H1 (cell line): Measurements from ENCODE around the gene EN2. TPM values are rescaled to one million over a fixed set of nuclear protein-coding genes. Genes with fewer than 3 reads are reported as not detected.

Experiments
- EZH2 ChIP-seq: fragments of 200-600 bp; sonication (generic); IDR thresholded peaks from 2 replicates; pipeline ENCODE4 v1.7.1; 2012; ENCODE audit warnings: low read depth, mild to moderate bottlenecking, moderate library complexity, low read length, inconsistent platforms; ENCODE audit not compliant: severe bottlenecking
- polyA plus RNA-seq, 7 experiments: library from polyadenylated mRNA; depleted of rRNA in 3 of 7; stranded (reverse) in 5 of 7; unstranded in 2 of 7; fragments of >200 nt in 5 of 7; fragments of 200-250 nt in 2 of 7; gene quantifications; 1 replicate in 5 of 7; 2 replicates in 1 of 7; 4 replicates in 1 of 7; pipeline versions ENCODE4 v1.2.1 to v1.2.3, GENCODE V29; 2011 to 2013; ENCODE audit warnings: missing spikeins in 2 of 7, mixed read lengths in 2 of 7
- total RNA-seq: library from RNA; stranded (reverse); fragmentation: NEBNext Ultra II Directional; extraction: Animal tissue kit (Norgen Biotek cat#: 25700); gene quantifications from 2 replicates; pipeline ENCODE4 v1.2.1, GENCODE V29; 2021

The EN2 gene
- total and polyA plus RNA-seq, 2 of the 8 experiments (the other 6 are each of a cell fraction or from before 2014, with no cell fraction given), result not detected

GRCh38 chr7:155488483-155489127 is 30.7 kb downstream of the EN2 start (continued):
- no peak for TF ChIP-seq EZH2
